Trophoblast cell (in vitro differentiated cells and primary cell): ENCODE results near the gene ADK.

Experiments
- DNase-seq, 2 donors: peaks; one replicate each; pipeline ENCODE4 v3.0.0-alpha.2; 2016
- H2AFZ ChIP-seq: 2 replicates; pipeline ENCODE4 v1.6.1; 2013; ENCODE audit warnings: low read length, moderate library complexity, mild to moderate bottlenecking; ENCODE audit not compliant: insufficient read depth, poor library complexity
- H2AK5ac ChIP-seq: 2 replicates; pipeline ENCODE4 v1.6.1; 2013; ENCODE audit warnings: mild to moderate bottlenecking, low read length
- H2BK120ac ChIP-seq: 2 replicates; pipeline ENCODE4 v1.6.1; 2013; ENCODE audit warnings: low read length, mild to moderate bottlenecking, moderate library complexity; ENCODE audit not compliant: insufficient read depth, poor library complexity
- H2BK12ac ChIP-seq: 2 replicates; pipeline ENCODE4 v1.6.1; 2013; ENCODE audit warnings: mild to moderate bottlenecking, low read length, moderate library complexity
- H2BK5ac ChIP-seq: 2 replicates; pipeline ENCODE4 v1.6.1; 2013; ENCODE audit warnings: low read length, low read depth, moderate library complexity, mild to moderate bottlenecking; ENCODE audit not compliant: poor library complexity
- H3K14ac ChIP-seq: 2 replicates; pipeline ENCODE4 v1.6.1; 2013; ENCODE audit warnings: mild to moderate bottlenecking, low read length
- H3K18ac ChIP-seq: 2 replicates; pipeline ENCODE4 v1.6.1; 2013; ENCODE audit warnings: mild to moderate bottlenecking, low read length
- H3K23ac ChIP-seq: 2 replicates; pipeline ENCODE4 v1.6.1; 2013; ENCODE audit warnings: low read length
- H3K27ac ChIP-seq: 2 replicates; pipeline ENCODE4 v1.5.1; 2013; ENCODE audit warnings: low read depth, mild to moderate bottlenecking, inconsistent platforms, low read length, moderate library complexity
- H3K27me3 ChIP-seq: 2 replicates; pipeline ENCODE4 v1.6.1; 2013; ENCODE audit warnings: inconsistent platforms, mild to moderate bottlenecking, low read length, moderate library complexity; ENCODE audit not compliant: insufficient read depth
- H3K36me3 ChIP-seq, 2 experiments: 1 replicate in 1 of 2; 2 replicates in 1 of 2; pipeline ENCODE4 v1.6.1; 2013; ENCODE audit warnings: low read length in 2 of 2, mild to moderate bottlenecking in 2 of 2, moderate library complexity in 1 of 2; ENCODE audit not compliant: insufficient read depth in 2 of 2, control insufficient read depth in 1 of 2
- H3K4ac ChIP-seq: 2 replicates; pipeline ENCODE4 v1.6.1; 2013; ENCODE audit warnings: low read depth, mild to moderate bottlenecking, low read length, moderate library complexity
- H3K4me1 ChIP-seq, 2 experiments: 1 replicate in 1 of 2; 2 replicates in 1 of 2; pipeline ENCODE4 v1.6.1; 2013; ENCODE audit warnings: low read length in 2 of 2, mild to moderate bottlenecking in 2 of 2, moderate library complexity in 1 of 2; ENCODE audit not compliant: insufficient read depth in 2 of 2, control insufficient read depth in 1 of 2
- H3K4me2 ChIP-seq: 2 replicates; pipeline ENCODE4 v1.6.1; 2013; ENCODE audit warnings: inconsistent platforms, mild to moderate bottlenecking, low read length, moderate library complexity
- H3K4me3 ChIP-seq: 2 replicates; pipeline ENCODE4 v1.5.1; 2013; ENCODE audit warnings: mild to moderate bottlenecking, low read depth, low read length, inconsistent platforms
- H3K79me1 ChIP-seq: one replicate; pipeline ENCODE4 v1.6.1; 2013; ENCODE audit warnings: low read length
- H3K79me2 ChIP-seq: 2 replicates; pipeline ENCODE4 v1.6.1; 2013; ENCODE audit warnings: low read length, mild to moderate bottlenecking; ENCODE audit not compliant: control insufficient read depth, insufficient read depth, poor library complexity
- H3K9ac ChIP-seq: 2 replicates; pipeline ENCODE4 v1.6.1; 2013; ENCODE audit warnings: mild to moderate bottlenecking, low read length
- H3K9me3 ChIP-seq: 2 replicates; pipeline ENCODE4 v1.6.1; 2013; ENCODE audit warnings: low read depth, mild to moderate bottlenecking, control low read depth, inconsistent platforms, low read length; ENCODE audit not compliant: insufficient read depth
- H4K12ac ChIP-seq: 2 replicates; pipeline ENCODE4 v1.6.1; 2013; ENCODE audit warnings: low read depth, mild to moderate bottlenecking, low read length, moderate library complexity
- H4K8ac ChIP-seq: 2 replicates; pipeline ENCODE4 v1.6.1; 2013; ENCODE audit warnings: low read depth, mild to moderate bottlenecking, low read length, moderate library complexity
- H4K91ac ChIP-seq: one replicate; pipeline ENCODE4 v1.6.1; 2013; ENCODE audit warnings: low read depth, mild to moderate bottlenecking, low read length, moderate library complexity
- WGBS: extraction: QIAGEN DNeasy Blood & Tissue Kit; methylation state at CpG from one replicate; pipeline ENCODE4 v1.1.7; 2013; ENCODE audit warnings: missing lambda C conversion rate; ENCODE audit not compliant: insufficient read length, insufficient coverage; ENCODE audit errors: extremely low coverage; 5-methylcytosine and 5-hydroxymethylcytosine counted together

The ADK gene

GRCh38 chr10:74738542-74738941 is 587.5 kb downstream of the ADK start:
- H3K9me3 ChIP-seq: no peaks in the 10 kb centered on the region
- H2BK12ac ChIP-seq: no peak overlapping the region
- H2AFZ ChIP-seq: no peak overlapping the region
- H2BK120ac ChIP-seq: no peak overlapping the region
- no peak overlapping the region for H3K4me2 ChIP-seq
- no peak overlapping the region for H3K27ac ChIP-seq
- H3K4me3 ChIP-seq: no peak overlapping the region
- no peaks in the 10 kb centered on the region for H3K4me1 ChIP-seq
- no peak overlapping the region for H3K18ac ChIP-seq
- H4K8ac ChIP-seq: no peak overlapping the region
- no peaks in the 10 kb centered on the region for H3K79me1 ChIP-seq
- no peak overlapping the region for H4K91ac ChIP-seq
- H3K14ac ChIP-seq: no peak overlapping the region
- no peak overlapping the region for H3K9ac ChIP-seq
- WGBS: no CpG with 5 or more reads among the region's 3 CpGs
- no peak for DNase-seq
- no peak overlapping the region for H2AK5ac ChIP-seq
- no peak overlapping the region for H3K4ac ChIP-seq
- H3K27me3 ChIP-seq: no peaks in the 10 kb centered on the region
- H4K12ac ChIP-seq: no peak overlapping the region
- H3K79me2 ChIP-seq: no peaks in the 10 kb centered on the region
- no peaks in the 10 kb centered on the region for H3K36me3 ChIP-seq
- H3K23ac ChIP-seq: no peak overlapping the region
- H2BK5ac ChIP-seq: no peak overlapping the region

DNA sequence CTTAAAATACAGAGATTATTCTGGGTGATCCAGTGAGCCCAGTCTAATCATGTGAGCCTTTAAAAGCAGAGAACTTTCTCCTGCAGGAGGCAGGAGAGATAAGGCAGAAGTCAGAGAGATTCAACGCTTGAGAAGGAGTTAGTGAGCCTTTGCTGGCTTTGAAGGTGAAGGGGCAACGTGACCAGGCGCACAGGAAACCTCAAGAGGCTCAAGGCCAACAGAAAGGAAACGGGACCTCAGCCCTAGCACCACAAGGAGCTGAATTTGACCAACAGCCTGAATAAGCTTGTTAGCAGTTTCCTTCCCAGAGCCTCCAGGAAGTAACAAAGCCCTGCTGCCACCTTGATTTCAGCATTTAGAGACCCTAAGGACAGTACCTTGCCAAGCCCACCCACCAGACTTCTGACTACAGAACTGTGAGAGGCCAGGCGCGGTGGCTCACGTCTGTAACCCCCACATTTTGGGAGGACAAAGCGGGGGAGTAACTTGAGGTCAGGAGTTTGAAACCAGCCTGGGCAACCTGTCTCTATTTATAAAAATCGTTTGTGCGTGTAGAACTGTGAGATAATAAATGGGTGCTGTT is 588.1 kb downstream of the ADK start:
- H3K27me3 ChIP-seq: no peaks in the 10 kb centered on the region
- H2AFZ ChIP-seq: no peak overlapping the region
- H2BK5ac ChIP-seq: no peak overlapping the region
- H3K23ac ChIP-seq: no peak overlapping the region
- no peak for DNase-seq
- no peaks in the 10 kb centered on the region for H3K36me3 ChIP-seq
- H2BK12ac ChIP-seq: no peak overlapping the region
- no peak overlapping the region for H3K18ac ChIP-seq
- H3K4me2 ChIP-seq: no peak overlapping the region
- no peak overlapping the region for H2BK120ac ChIP-seq
- no peak overlapping the region for H3K14ac ChIP-seq
- H4K91ac ChIP-seq: no peak overlapping the region
- no peak overlapping the region for H3K4me3 ChIP-seq
- no peaks in the 10 kb centered on the region for H3K4me1 ChIP-seq
- WGBS: no CpG with 5 or more reads among the region's 10 CpGs
- H3K79me1 ChIP-seq: no peaks in the 10 kb centered on the region
- H3K27ac ChIP-seq: no peak overlapping the region
- H4K12ac ChIP-seq: no peak overlapping the region
- no peak overlapping the region for H4K8ac ChIP-seq
- H3K79me2 ChIP-seq: no peaks in the 10 kb centered on the region
- H2AK5ac ChIP-seq: no peak overlapping the region
- H3K9me3 ChIP-seq: no peaks in the 10 kb centered on the region
- H3K4ac ChIP-seq: no peak overlapping the region
- no peak overlapping the region for H3K9ac ChIP-seq

DNA sequence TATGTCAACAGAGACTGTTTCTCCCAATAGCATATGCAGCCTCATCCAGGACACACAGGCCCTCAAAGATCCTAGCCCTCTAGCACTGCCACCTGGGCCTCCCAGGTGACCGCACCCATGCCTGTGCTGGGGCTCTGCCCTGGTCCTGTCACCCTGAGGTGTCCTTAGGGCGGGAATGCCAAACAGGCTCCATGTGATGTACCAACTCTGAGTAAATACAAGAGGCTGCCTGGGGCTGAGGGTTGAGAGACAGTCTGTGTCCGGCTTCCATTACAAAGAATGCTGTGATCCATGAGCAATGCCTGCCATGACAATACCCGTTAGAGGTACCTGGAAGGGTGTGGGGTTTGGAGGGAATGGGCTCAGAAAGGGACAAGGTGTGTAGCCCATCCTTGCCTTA is 592.4 kb downstream of the ADK start:
- Histone ChIP-seq H2BK120ac (no peak overlapping the region), H4K91ac (no peak overlapping the region), H3K79me2 (no peaks in the 10 kb centered on the region), H3K14ac (no peak overlapping the region), H3K4ac (no peak overlapping the region), H2AFZ (no peak overlapping the region), H3K4me2 (no peak overlapping the region), H3K36me3 (no peaks in the 10 kb centered on the region), H2BK12ac (no peak overlapping the region), H3K4me1 (no peaks in the 10 kb centered on the region), H3K27me3 (no peaks in the 10 kb centered on the region), H3K27ac (no peak overlapping the region), H4K12ac (no peak overlapping the region), H2BK5ac (no peak overlapping the region), H3K9ac (no peak overlapping the region), H2AK5ac (no peak overlapping the region), H3K18ac (no peak overlapping the region), H3K4me3 (no peak overlapping the region), H3K79me1 (no peaks in the 10 kb centered on the region), H3K23ac (no peak overlapping the region), H3K9me3 (no peaks in the 10 kb centered on the region), H4K8ac (no peak overlapping the region)
- no CpG with 5 or more reads among the region's 4 CpGs for WGBS
- no peak for DNase-seq

- H3K27me3 ChIP-seq: no peaks in the 10 kb centered on the region
- no peak overlapping the region for H3K9ac ChIP-seq
- no peak for DNase-seq
- no peak overlapping the region for H2AK5ac ChIP-seq
- H4K8ac ChIP-seq: no peak overlapping the region
- no CpG with 5 or more reads among the region's 4 CpGs for WGBS
- H3K79me2 ChIP-seq: no peaks in the 10 kb centered on the region
- no peak overlapping the region for H3K27ac ChIP-seq
- H3K4ac ChIP-seq: no peak overlapping the region
- H4K91ac ChIP-seq: no peak overlapping the region
- no peak overlapping the region for H3K23ac ChIP-seq
- H3K9me3 ChIP-seq: no peaks in the 10 kb centered on the region
- no peak overlapping the region for H2BK5ac ChIP-seq
- no peak overlapping the region for H4K12ac ChIP-seq
- H3K18ac ChIP-seq: no peak overlapping the region
- no peak overlapping the region for H3K4me3 ChIP-seq
- H3K36me3 ChIP-seq: no peaks in the 10 kb centered on the region
- H3K79me1 ChIP-seq: no peaks in the 10 kb centered on the region
- H2BK12ac ChIP-seq: no peak overlapping the region
- H2BK120ac ChIP-seq: no peak overlapping the region
- no peak overlapping the region for H3K14ac ChIP-seq
- no peak overlapping the region for H2AFZ ChIP-seq
- no peaks in the 10 kb centered on the region for H3K4me1 ChIP-seq
- H3K4me2 ChIP-seq: no peak overlapping the region
These were observed 594.4 kb downstream of the ADK start for GRCh38 chr10:74745449-74745848.
